Stimulated activated CD4-positive, alpha-beta T cell treated with anti-CD3 and anti-CD28 coated beads, Interleukin-15, amount 100 ng/mL, for 1 hour (primary cell): Measurements from ENCODE around the gene CPA1.

Experiments
- DNase-seq, 2 donors: peaks; one replicate each; pipeline ENCODE4 v3.0.0-alpha.2; 2020; ENCODE audit warnings: low read depth in 1 of 2, low spot score in 1 of 2

The CPA1 gene

DNA sequence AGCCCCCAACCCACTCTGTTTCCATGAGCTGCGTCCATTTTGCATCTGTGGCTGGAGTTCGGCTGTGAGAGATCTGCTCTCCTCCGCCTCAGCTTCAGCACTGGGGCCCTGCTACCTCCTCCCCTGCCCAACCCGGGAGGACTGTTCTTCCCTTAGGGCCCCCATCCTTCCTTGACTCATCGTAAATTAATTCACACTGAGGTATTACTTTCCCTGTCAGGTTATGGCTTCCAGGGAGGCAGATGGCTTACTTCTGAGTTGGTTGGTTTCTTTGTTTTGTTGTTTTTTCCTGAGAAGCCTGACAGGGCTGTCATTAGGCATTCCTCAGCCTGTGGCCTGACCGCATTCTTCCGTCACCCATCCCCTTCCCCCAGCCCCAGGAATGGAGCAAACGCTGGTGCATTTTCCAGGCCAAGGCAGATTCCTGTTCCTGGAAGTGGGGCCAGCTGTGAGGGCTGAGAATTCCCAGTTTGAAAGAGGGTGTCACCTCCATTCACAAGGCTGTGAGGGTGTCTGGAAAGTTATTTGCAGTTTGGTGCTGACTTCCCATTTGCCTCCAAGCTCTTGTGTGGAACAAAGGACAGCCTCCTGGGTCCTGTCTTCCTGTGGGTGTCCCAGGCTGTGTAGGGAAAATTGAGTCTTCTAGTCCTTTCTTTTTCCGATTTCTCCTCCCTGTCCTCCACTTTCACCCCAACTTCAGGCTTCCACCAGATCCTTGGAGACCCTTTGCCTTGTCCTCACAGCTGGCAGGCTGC, 24.0 kb upstream of the CPA1 start:
- DNase-seq: no peak

DNA sequence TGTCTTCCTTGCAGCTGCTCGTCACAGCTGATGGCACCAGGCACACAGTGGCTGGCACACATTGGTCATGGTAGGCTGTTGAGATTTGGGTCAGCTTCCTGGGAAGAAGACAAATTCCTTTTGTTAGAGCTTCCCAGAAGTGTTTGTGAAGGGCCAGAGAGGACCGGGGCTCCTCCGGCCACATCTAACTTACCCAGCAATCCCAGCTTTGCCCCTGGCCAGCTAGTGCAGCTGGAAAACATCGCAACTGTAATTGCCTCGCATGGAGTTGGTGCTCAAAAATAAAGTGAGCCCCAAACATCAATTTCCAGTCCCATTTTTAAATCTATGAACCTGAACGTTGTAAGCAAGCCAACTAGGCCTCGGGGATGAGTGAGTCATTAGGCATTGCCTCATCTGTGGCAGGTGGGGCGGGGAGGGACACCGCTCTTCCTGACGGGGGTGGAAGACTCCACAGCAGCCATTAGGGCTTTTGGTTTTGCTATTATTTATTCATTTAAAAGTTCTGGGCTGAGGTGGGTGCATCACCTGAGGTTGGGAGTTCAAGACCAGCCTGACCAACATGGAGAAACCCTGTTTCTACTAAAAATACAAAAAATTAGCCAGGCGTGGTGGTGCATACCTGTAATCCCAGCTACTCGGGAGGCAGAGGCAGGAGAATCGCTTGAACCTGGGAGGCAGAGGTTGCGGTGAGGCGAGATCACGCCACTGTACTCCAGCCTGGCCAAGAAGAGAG, 23.2 kb upstream of the CPA1 start:
- DNase-seq: no peak

DNA sequence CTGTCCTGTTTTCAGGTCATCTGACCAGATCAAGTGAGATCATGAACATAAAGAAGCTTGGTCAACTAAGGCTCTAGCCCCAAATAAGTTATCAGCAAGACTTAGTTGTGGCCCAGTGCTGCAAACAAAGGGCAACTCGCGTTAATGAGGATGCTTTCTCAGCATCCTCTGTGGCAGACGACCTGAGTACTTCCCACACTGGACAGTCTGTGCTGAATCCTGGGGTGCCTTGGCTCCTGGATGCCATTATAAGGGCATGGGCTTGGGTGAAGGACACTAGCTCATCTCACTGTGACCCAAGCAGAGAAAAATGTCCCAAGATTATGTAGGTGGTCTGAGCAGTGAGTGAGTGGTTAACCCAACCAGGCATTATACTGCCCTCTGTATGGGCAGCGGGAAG, 21.8 kb upstream of the CPA1 start:
- no peak for DNase-seq

DNA sequence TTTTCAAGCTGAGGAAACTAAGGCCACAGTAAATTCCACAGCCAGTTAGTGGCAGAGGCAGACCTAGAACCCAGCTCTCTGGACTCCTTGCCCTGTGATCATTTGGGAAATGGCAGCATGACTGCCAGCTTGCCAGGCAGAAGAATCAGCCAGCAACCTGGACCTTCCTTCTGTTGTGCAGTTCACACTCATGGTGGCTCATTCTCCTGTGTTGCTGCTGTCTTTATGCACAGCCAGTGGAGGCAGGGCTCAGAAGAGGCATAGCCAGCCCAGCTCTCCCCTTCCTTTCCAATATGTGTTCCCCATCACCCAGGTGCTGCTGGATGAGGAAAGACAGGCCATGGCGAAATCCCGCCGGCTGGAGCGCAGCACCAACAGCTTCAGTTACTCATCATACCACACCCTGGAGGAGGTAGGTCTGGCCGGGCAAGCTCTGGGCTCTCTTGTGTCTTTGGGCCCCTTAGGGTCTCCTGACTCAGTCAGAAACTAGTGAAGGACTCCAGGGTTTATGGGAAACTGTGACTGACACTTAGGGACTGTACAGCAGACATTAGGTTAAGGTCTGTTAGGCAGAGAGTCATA, 20.9 kb upstream of the CPA1 start:
- DNase-seq: no peak

DNA sequence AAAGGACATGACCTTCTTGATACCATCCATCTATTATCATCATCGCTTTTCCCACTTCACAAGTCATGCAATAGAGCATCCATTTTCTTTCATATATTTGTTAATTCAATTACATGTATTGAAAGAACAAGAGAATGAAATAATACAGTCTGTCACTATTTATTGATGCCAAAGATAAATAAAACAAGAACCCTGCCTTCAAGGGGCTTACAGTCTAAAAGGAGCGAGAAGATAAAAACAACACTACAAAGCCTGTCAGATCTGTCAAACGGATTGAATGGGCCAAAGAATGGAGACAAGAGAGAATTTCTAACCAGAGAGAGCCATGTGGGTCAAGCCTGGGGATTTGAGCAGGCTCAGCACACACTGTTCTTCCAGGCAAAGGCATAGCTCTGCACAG, 19.8 kb upstream of the CPA1 start:
- DNase-seq: no peak

DNA sequence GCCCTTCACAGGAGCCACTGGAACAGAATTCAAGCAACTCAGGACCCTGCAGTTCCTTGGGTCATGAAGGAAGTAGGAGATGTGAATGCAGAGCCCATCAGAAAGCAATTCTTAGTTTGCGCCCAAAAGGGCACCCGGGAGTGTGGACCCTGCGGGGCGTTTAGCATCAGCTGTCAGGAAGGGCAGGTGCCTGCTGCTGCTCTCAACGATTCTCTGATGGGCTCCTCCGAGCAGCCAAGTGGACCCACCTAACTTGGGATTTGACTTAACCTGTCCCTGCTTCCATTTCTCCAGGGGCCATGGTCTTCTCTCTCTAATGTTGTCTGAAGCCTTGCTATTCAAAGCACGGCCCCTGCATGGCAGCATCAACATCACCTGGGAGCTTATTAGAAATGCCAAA, 18.6 kb upstream of the CPA1 start:
- no peak for DNase-seq

DNA sequence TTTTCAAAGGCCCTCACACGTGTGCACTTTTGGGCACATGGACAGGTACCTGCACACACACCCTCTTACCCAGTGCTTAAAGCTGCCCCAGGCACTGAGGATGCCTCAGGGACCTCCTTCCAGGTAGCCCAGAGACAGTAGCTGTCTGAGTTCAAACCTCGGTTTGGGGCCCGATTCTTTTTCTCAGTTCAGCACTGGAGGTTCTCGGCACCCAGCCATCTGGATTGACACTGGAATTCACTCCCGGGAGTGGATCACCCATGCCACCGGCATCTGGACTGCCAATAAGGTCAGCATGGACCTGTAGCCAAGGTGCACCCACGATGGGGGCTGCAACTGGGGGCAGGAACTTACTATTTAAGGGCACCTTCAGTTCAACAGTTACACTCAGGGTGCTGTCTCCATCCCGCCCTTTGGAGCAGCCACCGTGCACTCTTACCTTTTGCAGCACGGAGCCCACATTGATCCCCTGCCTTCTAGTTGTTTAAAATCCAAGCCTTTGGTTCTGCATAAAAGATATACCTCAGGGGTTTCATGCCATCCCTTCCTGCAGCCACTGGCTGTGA, 18.0 kb upstream of the CPA1 start:
- DNase-seq: no peak

DNA sequence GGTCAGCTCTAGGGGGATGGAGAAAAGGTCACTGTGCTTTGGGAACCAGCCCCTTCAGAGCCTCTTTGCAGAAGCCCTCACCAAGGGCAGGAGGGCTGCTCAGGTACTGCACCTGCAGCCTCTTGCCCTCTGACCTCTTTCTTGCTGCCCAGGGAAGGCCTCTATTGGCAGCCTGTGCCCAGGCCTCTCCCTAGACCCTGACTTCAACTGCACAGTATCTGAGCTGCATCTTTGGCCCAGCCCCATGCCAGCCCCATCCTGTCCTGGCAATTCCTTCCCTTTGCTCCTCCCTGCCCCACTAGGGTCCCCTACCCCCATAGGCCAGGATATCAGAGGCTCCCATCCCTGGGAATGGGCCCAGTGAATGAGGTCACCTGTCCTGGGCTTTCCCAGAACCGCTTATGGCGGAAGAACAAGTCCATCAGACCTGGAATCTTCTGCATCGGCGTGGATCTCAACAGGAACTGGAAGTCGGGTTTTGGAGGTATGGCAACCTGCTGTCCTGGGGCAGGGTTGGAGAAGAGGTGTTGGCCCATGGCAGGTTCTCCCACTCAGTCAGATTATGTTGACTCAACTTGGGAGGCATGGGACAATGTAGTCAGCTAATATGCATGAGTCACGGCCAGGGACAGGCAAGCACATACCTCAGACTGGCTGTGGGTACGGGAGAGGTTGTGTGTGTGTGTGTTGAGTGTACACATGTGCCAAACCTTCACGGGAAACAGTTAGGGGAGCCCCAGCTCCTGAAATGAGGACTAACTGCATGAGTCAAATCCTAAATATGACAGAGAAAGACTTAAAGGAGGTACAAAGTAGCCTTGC, 17.1 kb upstream of the CPA1 start:
- DNase-seq: no peak

DNA sequence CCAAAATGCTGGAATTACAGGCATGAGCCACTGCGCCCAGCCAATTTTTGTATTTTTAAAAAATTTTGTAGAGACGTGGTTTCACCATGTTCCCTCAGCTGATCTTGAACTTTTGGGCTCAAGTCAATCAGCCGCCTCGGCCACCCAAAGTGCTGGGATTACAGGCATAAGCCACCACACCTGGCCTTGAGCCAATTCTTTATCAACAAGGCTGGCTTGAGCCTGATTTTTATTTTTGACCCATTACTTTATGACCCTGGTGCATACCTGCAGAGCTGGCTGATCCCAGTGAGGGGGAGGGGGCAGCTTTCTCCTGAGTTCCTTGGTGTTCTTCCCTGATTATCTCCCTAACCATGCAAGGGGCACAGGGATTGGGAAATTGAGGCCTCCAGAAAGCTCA, 15.8 kb upstream of the CPA1 start:
- DNase-seq: no peak

DNA sequence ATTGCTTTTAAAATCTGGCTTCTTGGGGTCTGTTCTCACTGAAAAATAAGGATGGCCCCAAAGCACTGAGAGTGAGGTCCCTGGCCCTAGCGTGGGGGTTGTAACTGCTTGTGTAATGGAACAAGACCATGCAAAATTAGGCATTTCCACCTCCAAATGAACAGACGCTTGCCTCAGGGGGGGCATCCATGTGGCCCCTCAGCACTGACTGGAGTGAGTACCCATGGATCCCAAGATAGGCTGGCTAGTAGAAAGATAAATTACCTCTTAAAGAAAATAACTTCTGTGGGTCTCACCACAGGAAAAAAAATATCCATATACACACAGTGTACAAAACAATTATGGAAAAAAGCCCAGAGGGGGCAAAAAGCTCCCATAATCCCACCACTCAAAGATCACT, 15.2 kb upstream of the CPA1 start:
- no peak for DNase-seq

DNA sequence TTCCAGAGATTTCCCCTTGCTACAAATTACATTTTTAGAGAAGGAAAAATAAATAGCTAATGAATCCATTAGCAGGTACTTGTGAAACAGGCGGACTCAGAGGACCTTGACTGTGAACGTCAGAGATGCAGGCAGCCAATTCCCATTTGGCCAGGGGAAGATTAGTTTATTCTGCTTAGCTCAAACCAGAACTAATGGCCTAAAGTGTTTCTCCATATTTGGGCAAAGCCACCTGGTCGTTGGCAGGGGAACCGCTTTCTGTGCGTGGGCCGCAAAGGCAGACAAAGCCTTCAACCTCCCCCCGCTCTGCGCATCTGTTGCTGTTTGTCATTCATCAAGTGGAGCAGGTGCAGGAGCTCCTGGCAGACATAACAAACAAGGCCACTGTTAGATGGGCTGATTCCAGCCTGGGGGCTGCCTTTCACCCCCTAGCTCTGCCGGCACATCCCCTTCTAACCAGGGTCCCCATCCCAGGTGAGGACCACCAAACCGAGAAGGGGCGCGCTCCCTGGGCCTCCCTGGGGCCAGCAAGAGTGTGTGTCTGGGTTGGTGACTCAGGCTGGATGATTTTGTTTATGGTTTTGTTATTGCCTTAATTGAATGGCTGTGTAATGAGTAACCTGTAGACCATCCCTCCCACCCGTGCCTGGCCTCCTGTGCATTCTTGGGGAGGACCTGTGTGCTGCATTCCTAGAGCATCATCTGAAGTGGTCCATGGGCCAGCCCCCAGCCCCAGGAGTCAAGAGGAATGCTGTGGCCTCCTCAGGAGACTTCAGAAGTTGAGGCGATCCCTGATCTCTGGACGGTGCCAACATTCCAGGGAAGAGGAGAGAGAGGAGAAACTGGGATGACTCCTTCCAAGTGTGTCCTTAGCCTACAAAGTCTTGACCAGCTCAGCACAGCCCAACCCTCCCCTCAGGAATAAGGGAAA, 14.5 kb upstream of the CPA1 start:
- DNase-seq: no peak

DNA sequence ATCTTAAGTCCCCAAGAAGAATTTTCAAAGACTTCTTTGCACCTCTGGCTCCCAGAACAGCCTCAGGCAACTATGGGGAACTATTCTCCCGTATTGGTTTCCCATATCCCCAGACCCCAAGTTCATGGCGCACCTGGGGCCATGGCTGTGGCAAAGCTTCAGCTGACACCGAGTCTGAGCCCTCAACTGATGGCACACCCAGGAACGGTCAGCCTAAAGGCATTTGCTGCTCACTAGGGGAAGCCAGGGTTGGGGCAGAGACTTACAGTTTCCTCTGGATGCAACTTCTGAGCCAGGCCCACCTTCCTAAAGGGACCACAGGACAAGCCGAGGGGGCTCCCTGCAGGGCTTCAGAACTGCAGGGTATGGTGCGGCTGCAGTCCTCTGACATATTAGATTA, 13.7 kb upstream of the CPA1 start:
- no peak for DNase-seq

DNA sequence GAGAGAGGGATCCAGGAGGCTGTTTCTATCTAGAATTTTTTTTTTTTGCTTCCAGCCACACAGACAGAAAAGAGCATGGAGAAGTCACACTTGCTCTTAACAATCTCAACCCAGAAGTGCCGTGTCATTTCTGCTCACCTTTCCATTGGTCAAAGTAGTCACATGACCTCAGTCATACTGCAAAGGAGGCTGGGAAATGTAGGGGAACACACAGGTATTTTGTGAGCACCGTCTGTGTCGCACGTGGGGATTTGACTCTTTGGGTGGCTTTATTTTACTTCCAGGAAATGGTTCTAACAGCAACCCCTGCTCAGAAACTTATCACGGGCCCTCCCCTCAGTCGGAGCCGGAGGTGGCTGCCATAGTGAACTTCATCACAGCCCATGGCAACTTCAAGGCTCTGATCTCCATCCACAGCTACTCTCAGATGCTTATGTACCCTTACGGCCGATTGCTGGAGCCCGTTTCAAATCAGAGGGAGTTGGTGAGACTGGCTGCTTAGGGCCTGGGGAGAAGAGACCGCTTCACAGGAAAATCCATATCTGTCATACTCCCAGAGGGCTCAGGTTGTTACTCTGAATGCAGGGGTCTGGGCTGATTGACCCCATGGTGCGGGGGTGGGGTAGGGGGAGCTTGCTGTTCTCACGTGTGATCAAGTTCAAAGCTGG, 13.1 kb upstream of the CPA1 start:
- DNase-seq: no peak

DNA sequence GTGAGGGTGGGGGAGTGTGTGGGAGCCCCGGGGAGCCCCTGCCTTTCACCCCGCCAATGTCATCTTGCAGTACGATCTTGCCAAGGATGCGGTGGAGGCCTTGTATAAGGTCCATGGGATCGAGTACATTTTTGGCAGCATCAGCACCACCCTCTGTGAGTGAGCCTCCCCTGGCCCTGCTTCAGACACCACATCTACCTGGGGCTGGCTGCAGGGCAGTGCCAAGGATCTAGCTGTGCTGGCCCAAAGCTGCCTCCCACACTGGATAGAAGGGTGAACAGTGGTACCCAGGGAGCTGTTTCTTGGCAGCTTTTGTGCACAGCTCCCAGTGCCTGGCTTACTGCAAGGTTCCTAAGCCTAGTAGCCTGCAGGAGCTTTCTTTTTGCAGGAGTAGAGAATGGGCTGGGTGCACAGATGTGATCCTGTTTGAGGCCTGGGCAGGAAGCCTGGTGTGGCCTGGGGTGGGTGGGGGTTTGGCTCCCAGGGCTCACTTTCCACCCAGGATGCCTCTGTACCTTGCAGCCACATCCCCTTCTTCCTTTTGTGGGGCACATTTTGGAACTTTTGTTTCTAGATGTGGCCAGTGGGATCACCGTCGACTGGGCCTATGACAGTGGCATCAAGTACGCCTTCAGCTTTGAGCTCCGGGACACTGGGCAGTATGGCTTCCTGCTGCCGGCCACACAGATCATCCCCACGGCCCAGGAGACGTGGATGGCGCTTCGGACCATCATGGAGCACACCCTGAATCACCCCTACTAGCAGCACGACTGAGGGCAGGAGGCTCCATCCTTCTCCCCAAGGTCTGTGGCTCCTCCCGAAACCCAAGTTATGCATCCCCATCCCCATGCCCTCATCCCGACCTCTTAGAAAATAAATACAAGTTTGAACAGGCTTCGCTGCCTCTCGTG, 12.2 kb upstream of the CPA1 start:
- no peak for DNase-seq

DNA sequence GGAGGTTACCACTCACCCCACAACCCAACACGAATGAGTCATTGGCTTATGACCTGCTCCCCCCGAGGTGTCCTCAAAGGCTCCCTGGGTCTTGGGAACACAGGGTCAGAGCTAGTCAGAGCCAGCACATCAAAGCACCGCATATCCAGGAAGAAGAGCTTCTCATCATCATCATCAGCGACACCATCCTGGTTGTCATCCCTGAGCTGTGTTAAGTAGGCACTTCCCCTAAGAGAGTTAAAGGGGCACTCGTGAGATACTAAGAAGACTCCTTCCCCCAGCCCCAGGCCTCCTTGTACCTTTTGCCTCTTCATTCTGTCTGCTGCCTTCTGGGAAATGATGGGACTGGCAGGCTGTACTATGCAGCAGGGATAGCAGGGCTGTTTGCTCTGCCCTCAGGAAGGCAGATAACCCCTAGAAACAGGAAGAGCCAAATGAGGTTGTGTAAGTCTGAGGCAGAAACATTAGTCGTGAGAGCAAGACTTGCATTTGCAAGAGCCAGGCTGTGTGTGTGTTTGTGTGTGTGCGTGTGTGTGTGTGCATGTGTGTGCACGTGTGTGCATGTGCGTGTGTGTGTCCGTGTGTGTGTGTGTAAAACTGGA, 11.1 kb upstream of the CPA1 start:
- no peak for DNase-seq

DNA sequence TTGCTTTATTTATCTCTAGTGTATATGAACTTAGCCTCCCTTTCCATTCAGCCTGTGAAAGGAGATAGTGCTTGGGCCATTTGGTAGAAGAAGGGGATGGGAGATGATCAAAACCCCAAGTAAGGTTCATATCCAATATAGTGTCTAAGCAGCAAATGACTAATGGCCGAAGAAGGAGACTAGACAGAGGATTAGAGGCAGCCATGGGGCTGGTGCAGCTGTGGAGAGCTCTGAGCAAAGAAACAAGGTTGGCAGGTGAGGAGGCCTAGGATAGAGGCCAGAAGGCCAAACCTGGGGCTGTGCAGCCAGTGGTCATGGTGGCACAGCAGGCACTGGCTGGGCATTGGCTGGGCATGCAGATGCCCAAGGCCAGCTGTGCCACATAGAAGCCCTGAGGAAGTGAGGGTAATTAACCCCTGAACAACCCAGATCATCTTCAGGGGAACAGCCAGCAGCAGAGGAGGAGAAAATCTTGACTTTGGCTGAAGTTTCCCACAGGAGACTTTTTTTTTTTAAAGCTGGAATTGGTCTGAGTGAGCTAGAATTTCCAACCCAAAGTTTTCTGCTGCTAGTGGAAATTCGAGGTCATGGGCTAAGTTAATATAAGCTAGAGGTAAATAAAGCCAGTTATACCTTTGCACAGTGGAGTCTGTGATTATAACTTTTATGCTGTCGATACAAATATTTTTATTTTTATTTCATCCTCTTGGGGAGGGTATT, 10.3 kb upstream of the CPA1 start:
- no peak for DNase-seq

DNA sequence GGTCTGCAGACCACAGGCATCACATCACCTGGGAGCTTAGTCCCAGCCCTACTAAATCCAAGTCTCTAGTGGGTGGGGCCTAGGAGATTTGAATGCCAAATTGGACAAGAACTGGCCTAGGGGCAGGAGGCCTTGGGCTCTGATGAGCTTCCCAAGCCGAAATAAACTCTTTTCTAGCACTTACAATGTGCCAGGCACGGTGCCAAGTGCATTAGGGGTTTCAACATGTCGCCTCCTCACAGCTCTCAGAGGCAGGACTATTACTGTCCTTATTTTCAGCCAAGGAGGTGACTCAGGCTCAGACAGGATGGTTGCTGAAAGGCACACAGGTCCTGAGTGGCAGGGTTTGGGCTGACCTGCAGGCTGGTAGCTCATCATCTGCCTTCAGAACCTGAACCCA, 9.2 kb upstream of the CPA1 start:
- no peak for DNase-seq
